ENCODE data around the gene LRMDA. TPM values are rescaled to one million over a fixed set of nuclear protein-coding genes. Genes with fewer than 3 reads are reported as not detected.

The LRMDA gene
- total RNA-seq, 4 donors from 2014 or later = 1.4 to 23.1 (median 3.6) TPM

DNA sequence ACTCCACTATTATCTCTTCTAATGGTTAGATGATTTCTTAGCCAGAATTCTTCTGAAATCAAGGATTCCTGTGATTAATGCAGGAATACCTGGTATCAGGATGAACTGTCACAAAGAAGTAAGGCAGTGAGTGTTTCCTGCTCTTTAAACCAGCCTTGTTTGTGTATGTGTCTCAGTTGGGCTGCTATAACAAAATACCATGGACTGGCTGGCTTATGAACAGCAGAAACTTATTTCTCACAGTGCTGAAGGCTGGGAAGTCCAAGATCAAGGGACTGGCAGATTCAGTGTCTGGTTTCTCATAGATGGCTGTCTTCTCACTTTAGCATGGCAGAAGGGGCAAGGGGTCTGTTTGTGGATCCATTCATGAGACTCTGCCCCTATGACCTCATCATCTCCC is 42.7 kb downstream of the LRMDA start:
- Histone ChIP-seq H3K9me3 (no peaks in the 10 kb centered on the region), H3K27me3 (no peaks in the 10 kb centered on the region), H3K36me3 (no peaks in the 10 kb centered on the region), H3K27ac (no peak overlapping the region), H3K4me1 (peaks cover 0 to 7% (median 0%) of the 10 kb centered on the region in 4 donors), H3K4me3 (no peak overlapping the region)
- no peak for DNase-seq
- TF ChIP-seq, protein P1, sequence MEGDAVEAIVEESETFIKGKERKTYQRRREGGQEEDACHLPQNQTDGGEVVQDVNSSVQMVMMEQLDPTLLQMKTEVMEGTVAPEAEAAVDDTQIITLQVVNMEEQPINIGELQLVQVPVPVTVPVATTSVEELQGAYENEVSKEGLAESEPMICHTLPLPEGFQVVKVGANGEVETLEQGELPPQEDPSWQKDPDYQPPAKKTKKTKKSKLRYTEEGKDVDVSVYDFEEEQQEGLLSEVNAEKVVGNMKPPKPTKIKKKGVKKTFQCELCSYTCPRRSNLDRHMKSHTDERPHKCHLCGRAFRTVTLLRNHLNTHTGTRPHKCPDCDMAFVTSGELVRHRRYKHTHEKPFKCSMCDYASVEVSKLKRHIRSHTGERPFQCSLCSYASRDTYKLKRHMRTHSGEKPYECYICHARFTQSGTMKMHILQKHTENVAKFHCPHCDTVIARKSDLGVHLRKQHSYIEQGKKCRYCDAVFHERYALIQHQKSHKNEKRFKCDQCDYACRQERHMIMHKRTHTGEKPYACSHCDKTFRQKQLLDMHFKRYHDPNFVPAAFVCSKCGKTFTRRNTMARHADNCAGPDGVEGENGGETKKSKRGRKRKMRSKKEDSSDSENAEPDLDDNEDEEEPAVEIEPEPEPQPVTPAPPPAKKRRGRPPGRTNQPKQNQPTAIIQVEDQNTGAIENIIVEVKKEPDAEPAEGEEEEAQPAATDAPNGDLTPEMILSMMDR (IDR thresholded peaks at IDR 0.05) = no peak
- TF ChIP-seq POLR2A (IDR thresholded peaks at IDR 0.05) = no peak

DNA sequence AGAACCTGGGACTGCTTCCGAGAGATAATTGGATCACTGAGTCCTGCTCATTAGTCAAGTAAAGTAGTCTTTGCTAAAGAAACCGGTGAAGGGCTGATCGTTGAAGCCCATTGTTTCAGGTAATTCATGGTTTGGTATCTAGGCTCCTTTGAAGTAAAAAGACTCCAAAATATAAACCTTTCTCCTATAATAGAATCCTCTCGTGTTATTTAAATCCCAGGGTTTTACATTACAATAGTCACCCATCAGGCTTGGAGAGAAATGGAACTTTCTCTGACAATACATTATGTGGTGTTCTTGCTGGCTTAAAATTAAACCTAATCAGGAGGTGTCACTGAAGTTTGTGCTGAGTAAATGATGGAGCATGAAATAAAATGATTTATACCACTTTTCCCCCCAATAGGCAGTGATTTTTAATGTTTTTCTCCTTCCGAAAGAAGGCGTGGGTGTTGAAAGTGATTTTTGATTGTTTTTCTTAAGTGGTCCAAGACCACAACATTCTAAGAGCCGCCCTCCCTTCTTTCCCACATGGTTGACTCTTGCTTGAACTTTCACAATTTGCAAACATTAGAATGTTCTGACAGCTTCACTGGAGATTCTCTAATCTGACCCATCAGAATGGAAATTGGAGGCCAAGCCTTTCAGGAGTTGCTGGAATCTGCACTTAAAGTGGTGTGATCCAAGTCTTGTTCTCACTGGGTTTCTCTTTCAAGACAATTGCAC is 44.2 kb downstream of the LRMDA start:
- no peak for DNase-seq
- no peak overlapping the region for H3K4me3 ChIP-seq
- TF ChIP-seq, protein P1 (IDR thresholded peaks at IDR 0.05) = no peak
- no peak for TF ChIP-seq POLR2A (IDR thresholded peaks at IDR 0.05)
- H3K27ac ChIP-seq = no peak overlapping the region
- H3K9me3 ChIP-seq = no peaks in the 10 kb centered on the region
- peaks cover 0 to 7% (median 0%) of the 10 kb centered on the region in 4 donors for H3K4me1 ChIP-seq
- H3K27me3 ChIP-seq = no peaks in the 10 kb centered on the region
- H3K36me3 ChIP-seq = no peaks in the 10 kb centered on the region

DNA sequence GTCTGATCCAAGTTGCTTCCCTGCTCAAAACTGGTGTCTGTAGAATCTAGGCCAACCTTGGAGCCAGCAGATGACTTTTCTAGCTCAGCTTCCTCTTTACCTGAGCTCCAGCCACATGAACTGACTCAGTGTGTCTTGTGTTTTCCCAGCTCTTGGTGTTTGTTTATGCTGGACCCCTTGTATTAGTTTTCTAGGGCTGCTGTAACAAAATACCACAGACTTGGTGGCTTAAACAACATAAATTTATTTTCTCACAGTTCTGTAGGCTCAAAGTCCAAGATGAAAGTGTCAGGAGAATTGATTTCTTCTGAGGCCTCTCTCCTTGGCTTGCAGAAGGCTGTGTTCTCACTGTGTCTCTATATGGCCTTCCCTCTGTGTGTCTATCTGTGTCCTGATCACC is 45.1 kb downstream of the LRMDA start:
- H3K27ac ChIP-seq = no peak overlapping the region
- DNase-seq = no peak
- no peaks in the 10 kb centered on the region for H3K4me1 ChIP-seq
- no peak for TF ChIP-seq POLR2A (IDR thresholded peaks at IDR 0.05)
- TF ChIP-seq, protein P1 (IDR thresholded peaks at IDR 0.05) = no peak
- no peaks in the 10 kb centered on the region for H3K27me3 ChIP-seq
- H3K4me3 ChIP-seq = no peak overlapping the region
- no peaks in the 10 kb centered on the region for H3K36me3 ChIP-seq
- no peaks in the 10 kb centered on the region for H3K9me3 ChIP-seq

DNA sequence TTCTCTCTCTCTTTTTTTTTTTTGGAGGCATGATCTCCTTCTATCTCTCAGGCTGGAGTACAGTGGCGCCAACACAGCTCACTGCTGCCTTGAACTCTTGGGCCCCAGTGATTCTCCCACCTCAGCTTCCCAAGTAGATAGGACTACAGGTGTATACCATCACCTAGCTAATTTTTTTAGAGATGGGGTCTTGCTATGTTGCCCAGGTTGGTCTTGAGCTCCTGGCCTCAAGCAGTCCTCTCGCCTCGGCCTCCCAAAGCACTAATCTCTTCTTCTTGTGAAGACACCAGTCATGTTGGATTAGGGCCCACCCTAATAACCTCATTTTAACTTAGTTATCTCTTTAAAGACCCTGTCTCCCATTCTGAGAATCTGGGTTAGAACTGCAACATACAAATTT is 45.6 kb downstream of the LRMDA start:
- no peaks in the 10 kb centered on the region for H3K9me3 ChIP-seq
- no peak for DNase-seq
- H3K36me3 ChIP-seq = no peaks in the 10 kb centered on the region
- no peaks in the 10 kb centered on the region for H3K27me3 ChIP-seq
- no peak overlapping the region for H3K4me3 ChIP-seq
- H3K4me1 ChIP-seq = no peaks in the 10 kb centered on the region
- TF ChIP-seq, protein P1 (IDR thresholded peaks at IDR 0.05) = no peak
- no peak for TF ChIP-seq POLR2A (IDR thresholded peaks at IDR 0.05)
- H3K27ac ChIP-seq = no peak overlapping the region

DNA sequence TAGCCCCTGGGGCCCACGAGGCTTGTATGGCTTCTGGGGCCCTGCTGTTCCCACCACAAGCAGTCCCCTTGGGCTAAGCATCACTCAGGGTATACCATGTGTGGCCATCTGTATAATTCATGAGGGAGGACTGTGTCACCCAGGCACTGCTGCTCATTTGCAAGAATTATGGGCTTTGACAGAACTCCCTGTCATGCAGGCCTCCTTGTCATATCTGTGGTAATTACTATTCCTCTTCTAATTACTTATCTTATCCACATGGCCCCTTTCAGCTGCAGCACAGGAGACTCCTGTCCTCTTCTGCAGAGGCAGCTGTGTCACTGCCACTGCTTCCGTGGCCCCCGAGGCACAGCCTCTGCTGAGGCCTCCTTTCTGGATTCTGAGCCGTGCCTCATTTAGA is 46.3 kb downstream of the LRMDA start:
- H3K4me1 ChIP-seq = no peaks in the 10 kb centered on the region
- no peaks in the 10 kb centered on the region for H3K36me3 ChIP-seq
- no peaks in the 10 kb centered on the region for H3K9me3 ChIP-seq
- no peak overlapping the region for H3K27ac ChIP-seq
- H3K27me3 ChIP-seq = no peaks in the 10 kb centered on the region
- TF ChIP-seq, protein P1 (IDR thresholded peaks at IDR 0.05) = no peak
- no peak for TF ChIP-seq POLR2A (IDR thresholded peaks at IDR 0.05)
- DNase-seq = no peak
- H3K4me3 ChIP-seq = no peak overlapping the region
